PFSK-1 (cell line): ENCODE measurements around the gene FOLR1.

ENCODE experiments used
- POLR2AphosphoS5 ChIP-seq: IDR thresholded peaks from 2 replicates; pipeline ENCODE4 v1.6.1; 2012; ENCODE audit warnings: low read depth, mild to moderate bottlenecking, control low read depth, low read length, moderate library complexity
- REST ChIP-seq, 2 experiments: IDR thresholded peaks; 2 replicates each; pipeline versions ENCODE4 v1.6.1 to v1.8.0; 2011 to 2012; ENCODE audit warnings: low read depth in 2 of 2, low read length in 2 of 2, control low read depth in 1 of 2, inconsistent platforms in 1 of 2, mild to moderate bottlenecking in 1 of 2, moderate library complexity in 1 of 2; ENCODE audit not compliant: insufficient read depth in 1 of 2
- SIN3A ChIP-seq: IDR thresholded peaks from 2 replicates; pipeline ENCODE4 v1.6.1; 2012; ENCODE audit warnings: mild to moderate bottlenecking, low read length, moderate library complexity, borderline replicate concordance; ENCODE audit not compliant: insufficient read depth
- TAF1 ChIP-seq: IDR thresholded peaks from 2 replicates; pipeline ENCODE4 v1.6.1; 2012; ENCODE audit warnings: low read length, control low read depth, borderline replicate concordance; ENCODE audit not compliant: insufficient read depth

GRCh38 chr11:72244361-72245262 lies 52.7 kb downstream of the FOLR1 start:
- TF ChIP-seq REST (IDR thresholded peaks at IDR 0.05; ENCODE audit: insufficient read depth in 1 of 2, low read depth in 2 of 2, low read length in 2 of 2) (no peak), TAF1 (no peak), SIN3A (no peak), POLR2AphosphoS5 (no peak)
